ENCODE data around the gene TXLNB.

GRCh38 chr6:139248911-139249310 lies 42.9 kb downstream of the TXLNB start:
- TF ChIP-seq KAT7 (CRISPR knock-in tag; IDR thresholded peaks at IDR 0.05; ENCODE audit: borderline replicate concordance), result no peak
- TF ChIP-seq, protein P1, sequence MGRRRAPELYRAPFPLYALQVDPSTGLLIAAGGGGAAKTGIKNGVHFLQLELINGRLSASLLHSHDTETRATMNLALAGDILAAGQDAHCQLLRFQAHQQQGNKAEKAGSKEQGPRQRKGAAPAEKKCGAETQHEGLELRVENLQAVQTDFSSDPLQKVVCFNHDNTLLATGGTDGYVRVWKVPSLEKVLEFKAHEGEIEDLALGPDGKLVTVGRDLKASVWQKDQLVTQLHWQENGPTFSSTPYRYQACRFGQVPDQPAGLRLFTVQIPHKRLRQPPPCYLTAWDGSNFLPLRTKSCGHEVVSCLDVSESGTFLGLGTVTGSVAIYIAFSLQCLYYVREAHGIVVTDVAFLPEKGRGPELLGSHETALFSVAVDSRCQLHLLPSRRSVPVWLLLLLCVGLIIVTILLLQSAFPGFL (CRISPR knock-in tag; IDR thresholded peaks at IDR 0.05; ENCODE audit: borderline replicate concordance), result no peak
- TF ChIP-seq, protein P2, sequence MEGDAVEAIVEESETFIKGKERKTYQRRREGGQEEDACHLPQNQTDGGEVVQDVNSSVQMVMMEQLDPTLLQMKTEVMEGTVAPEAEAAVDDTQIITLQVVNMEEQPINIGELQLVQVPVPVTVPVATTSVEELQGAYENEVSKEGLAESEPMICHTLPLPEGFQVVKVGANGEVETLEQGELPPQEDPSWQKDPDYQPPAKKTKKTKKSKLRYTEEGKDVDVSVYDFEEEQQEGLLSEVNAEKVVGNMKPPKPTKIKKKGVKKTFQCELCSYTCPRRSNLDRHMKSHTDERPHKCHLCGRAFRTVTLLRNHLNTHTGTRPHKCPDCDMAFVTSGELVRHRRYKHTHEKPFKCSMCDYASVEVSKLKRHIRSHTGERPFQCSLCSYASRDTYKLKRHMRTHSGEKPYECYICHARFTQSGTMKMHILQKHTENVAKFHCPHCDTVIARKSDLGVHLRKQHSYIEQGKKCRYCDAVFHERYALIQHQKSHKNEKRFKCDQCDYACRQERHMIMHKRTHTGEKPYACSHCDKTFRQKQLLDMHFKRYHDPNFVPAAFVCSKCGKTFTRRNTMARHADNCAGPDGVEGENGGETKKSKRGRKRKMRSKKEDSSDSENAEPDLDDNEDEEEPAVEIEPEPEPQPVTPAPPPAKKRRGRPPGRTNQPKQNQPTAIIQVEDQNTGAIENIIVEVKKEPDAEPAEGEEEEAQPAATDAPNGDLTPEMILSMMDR (IDR thresholded peaks at IDR 0.05), result no peak
- TF ChIP-seq ATF1 (CRISPR knock-in tag; IDR thresholded peaks at IDR 0.05), result no peak
- TF ChIP-seq ZBTB21 (CRISPR knock-in tag; IDR thresholded peaks at IDR 0.05; ENCODE audit: borderline replicate concordance), result no peak
- TF ChIP-seq NR3C1 (CRISPR knock-in tag; conservative IDR thresholded peaks at IDR 0.05; ENCODE audit: low read depth), result no peak
- TF ChIP-seq SP1 (CRISPR knock-in tag; conservative IDR thresholded peaks at IDR 0.05), result no peak
- TF ChIP-seq HMGA2 (CRISPR knock-in tag; IDR thresholded peaks at IDR 0.05), result no peak
- TF ChIP-seq IRF2 (CRISPR knock-in tag; IDR thresholded peaks at IDR 0.05; ENCODE audit: borderline replicate concordance, low read depth), result no peak
- TF ChIP-seq STAT6 (CRISPR knock-in tag; conservative IDR thresholded peaks at IDR 0.05; ENCODE audit: low read depth), result no peak

Data from WTC11 (cell line).